DMS153 treated with DMSO at 0.1 percent for 48 hours (cell line): ENCODE measurements around the gene CERS6.

Source experiments
- DNase-seq: peaks from one replicate; lab custom pipeline; 2025; ENCODE audit not compliant: unreplicated experiment; lab: John Stamatoyannopoulos, UW

CERS6 gene

GRCh38 chr2:168819050-168819715 lies 363.1 kb downstream of the CERS6 start:
- no peak for DNase-seq

GRCh38 chr2:168819829-168820489 lies 363.9 kb downstream of the CERS6 start:
- no peak for DNase-seq

GRCh38 chr2:168821577-168821976 lies 365.5 kb downstream of the CERS6 start:
- DNase-seq = no peak

- DNase-seq = no peak
These were observed 365.9 kb downstream of the CERS6 start for GRCh38 chr2:168821992-168822391.
